GM12874 (cell line): ENCODE data around the gene MAGEA10.

Experiments
- TF ChIP-seq, protein P1 (sequence below): IDR thresholded peaks from 2 replicates; pipeline ENCODE4 v1.5.1; 2011; ENCODE audit warnings: low read depth, mild to moderate bottlenecking, control low read depth, low read length, moderate library complexity; ENCODE audit not compliant: insufficient read depth

The MAGEA10 gene

DNA sequence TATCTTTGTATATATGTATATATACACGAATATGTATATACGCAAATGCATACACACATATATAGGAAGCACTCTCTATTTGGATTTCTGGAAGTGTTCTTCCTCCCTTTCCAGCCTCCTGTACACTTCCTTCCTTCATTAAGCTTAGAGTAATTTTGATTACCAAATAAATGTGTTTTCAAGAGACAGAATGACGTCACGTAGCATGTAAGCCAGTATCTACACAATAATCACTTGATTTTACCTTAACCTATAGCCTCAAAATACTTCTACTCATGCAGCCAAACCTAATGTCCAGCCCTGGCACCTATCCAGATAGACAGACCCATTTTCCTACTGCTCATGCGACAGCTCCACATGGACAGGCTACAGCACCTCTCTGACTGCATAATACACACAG, 29.9 kb downstream of the MAGEA10 start:
- TF ChIP-seq, protein P1, sequence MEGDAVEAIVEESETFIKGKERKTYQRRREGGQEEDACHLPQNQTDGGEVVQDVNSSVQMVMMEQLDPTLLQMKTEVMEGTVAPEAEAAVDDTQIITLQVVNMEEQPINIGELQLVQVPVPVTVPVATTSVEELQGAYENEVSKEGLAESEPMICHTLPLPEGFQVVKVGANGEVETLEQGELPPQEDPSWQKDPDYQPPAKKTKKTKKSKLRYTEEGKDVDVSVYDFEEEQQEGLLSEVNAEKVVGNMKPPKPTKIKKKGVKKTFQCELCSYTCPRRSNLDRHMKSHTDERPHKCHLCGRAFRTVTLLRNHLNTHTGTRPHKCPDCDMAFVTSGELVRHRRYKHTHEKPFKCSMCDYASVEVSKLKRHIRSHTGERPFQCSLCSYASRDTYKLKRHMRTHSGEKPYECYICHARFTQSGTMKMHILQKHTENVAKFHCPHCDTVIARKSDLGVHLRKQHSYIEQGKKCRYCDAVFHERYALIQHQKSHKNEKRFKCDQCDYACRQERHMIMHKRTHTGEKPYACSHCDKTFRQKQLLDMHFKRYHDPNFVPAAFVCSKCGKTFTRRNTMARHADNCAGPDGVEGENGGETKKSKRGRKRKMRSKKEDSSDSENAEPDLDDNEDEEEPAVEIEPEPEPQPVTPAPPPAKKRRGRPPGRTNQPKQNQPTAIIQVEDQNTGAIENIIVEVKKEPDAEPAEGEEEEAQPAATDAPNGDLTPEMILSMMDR: no peak

DNA sequence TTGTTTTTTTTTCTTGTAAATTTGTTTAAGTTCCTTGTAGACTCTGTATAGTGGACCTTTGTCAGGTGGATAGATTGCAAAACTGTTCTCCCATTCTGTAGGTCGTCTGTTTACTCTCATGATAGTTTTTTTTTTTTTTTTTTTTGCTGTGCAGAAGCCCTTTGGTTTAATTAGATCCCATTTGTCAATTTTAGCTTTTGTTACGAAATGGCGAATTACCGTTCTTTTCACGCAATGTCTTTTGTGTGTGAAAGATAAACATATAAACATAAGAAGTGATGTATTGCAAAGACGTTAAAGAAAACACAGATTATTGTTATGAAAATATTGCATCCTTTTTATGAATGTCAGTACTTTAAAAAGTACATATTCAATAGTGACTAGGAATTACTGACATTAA, 34.5 kb downstream of the MAGEA10 start:
- TF ChIP-seq, protein P1: no peak

DNA sequence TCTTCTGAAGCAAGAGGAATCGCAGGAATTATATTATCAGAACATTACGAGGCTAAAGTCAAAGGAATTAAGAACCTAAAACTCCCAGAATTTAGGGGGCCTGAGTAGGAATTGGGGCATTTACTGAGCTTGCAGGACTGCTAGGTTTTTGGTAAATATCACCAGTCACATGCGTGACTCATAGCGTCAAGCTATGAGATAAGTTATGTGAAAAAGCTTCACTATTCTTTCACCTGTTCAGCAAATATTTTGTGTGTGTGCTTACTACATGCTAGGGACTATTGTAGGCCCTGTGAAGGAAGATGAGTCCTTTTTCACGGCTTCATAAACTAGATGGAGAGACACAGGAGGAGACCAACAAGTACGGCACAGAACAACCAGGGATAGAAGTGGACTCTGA, 52.2 kb downstream of the MAGEA10 start:
- TF ChIP-seq, protein P1: no peak
